Caco-2 (cell line): ENCODE measurements around the gene CALD1. TPM values are rescaled to one million over a fixed set of nuclear protein-coding genes. Genes with fewer than 3 reads are reported as not detected.

Experiments
- BruUV-seq: library from RNA; stranded (reverse); fragments of 400-500 nt; replicated peaks from 2 replicates; lab custom pipeline; 2021; lab: Mats Ljungman, UMichigan
- CTCF ChIA-PET: fragments of 300-600 bp; sonication (Branson Sonifier 250); formaldehyde crosslinking; loops from one replicate; lab custom pipeline; 2022; ENCODE audit warnings: antibody characterized with exemption; lab: Charles Lee
- POLR2A ChIA-PET: fragments of 300-600 bp; sonication (Branson Sonifier 250); formaldehyde crosslinking; loops from one replicate; lab custom pipeline; 2022; ENCODE audit warnings: antibody characterized with exemption; lab: Charles Lee
- DNase-seq, 2 experiments: peaks; one replicate each; pipeline versions ENCODE4 v3.0.0 to v3.0.0-alpha.2; 2020 to 2022
- H3K27me3 ChIP-seq: replicated peaks from 2 replicates; pipeline ENCODE4 v1.6.0; 2011; ENCODE audit warnings: low read length; ENCODE audit not compliant: control insufficient read depth, insufficient read depth
- H3K36me3 ChIP-seq: 2 replicates; pipeline ENCODE4 v1.5.1; 2011; ENCODE audit warnings: low read length; ENCODE audit not compliant: control insufficient read depth, insufficient read depth
- H3K4me1 ChIP-seq: fragments of 250-450 bp; sonication (Bioruptor Pico); 2 replicates; pipeline ENCODE4 v1.5.1; 2020; ENCODE audit warnings: mild to moderate bottlenecking
- H3K4me3 ChIP-seq: 2 replicates; pipeline ENCODE4 v1.5.1; 2011; ENCODE audit warnings: low read depth, mild to moderate bottlenecking, control low read depth, low read length
- H3K9me3 ChIP-seq: fragments of 250-450 bp; sonication (Bioruptor Pico); 2 replicates; pipeline ENCODE4 v1.5.1; 2020; ENCODE audit warnings: mild to moderate bottlenecking, moderate library complexity
- H3K27ac Mint-ChIP-seq: one replicate; pipeline ENCODE4 v1.8.0; 2022; ENCODE audit warnings: mixed read lengths; ENCODE audit not compliant: unreplicated experiment
- H3K27me3 Mint-ChIP-seq: one replicate; pipeline ENCODE4 v1.8.0; 2022; ENCODE audit warnings: mixed read lengths; ENCODE audit not compliant: insufficient read depth, unreplicated experiment
- H3K36me3 Mint-ChIP-seq: one replicate; pipeline ENCODE4 v1.8.0; 2022; ENCODE audit warnings: mild to moderate bottlenecking, mixed read lengths; ENCODE audit not compliant: insufficient read depth, unreplicated experiment
- H3K4me1 Mint-ChIP-seq: one replicate; pipeline ENCODE4 v1.8.0; 2022; ENCODE audit warnings: low read depth, mixed read lengths; ENCODE audit not compliant: unreplicated experiment
- H3K4me3 Mint-ChIP-seq: one replicate; pipeline ENCODE4 v1.8.0; 2022; ENCODE audit warnings: mild to moderate bottlenecking, moderate library complexity, mixed read lengths; ENCODE audit not compliant: unreplicated experiment
- H3K9me3 Mint-ChIP-seq: one replicate; pipeline ENCODE4 v1.8.0; 2022; ENCODE audit warnings: mixed read lengths; ENCODE audit not compliant: unreplicated experiment
- CTCF ChIP-seq, 2 experiments: fragments of 200-600 bp in 1 of 2; IDR thresholded peaks; 1 replicate in 1 of 2; 2 replicates in 1 of 2; pipeline versions ENCODE4 v1.5.1 to v1.8.0; 2011 to 2022; ENCODE audit warnings: antibody characterized with exemption in 1 of 2, control low read depth in 1 of 2, inconsistent platforms in 1 of 2, low read depth in 1 of 2, low read length in 1 of 2, mild to moderate bottlenecking in 1 of 2, moderate library complexity in 1 of 2; ENCODE audit not compliant: insufficient read depth in 1 of 2, severe bottlenecking in 1 of 2, unreplicated experiment in 1 of 2
- intact Hi-C: fragments of 100-400 bp; cut with micrococcal nuclease; formaldehyde crosslinking; loops from one replicate; pipeline ENCODE4 v1.10.0; 2022; ENCODE audit not compliant: unreplicated experiment
- total RNA-seq: library from RNA; stranded (reverse); gene quantifications from 2 replicates; pipeline ENCODE4 v1.2.3, GENCODE V29; 2022

The CALD1 gene
- total RNA-seq, 1 experiment from 2014 or later, result 155 TPM

- intact Hi-C loops, result loop anchor here (2.0 kb wide), 1 partner anchor 18 kb away; no protein-coding TSS in a partner anchor
Observed at GRCh38 chr7:134922720-134923704, 143.6 kb downstream of the CALD1 start.

DNA sequence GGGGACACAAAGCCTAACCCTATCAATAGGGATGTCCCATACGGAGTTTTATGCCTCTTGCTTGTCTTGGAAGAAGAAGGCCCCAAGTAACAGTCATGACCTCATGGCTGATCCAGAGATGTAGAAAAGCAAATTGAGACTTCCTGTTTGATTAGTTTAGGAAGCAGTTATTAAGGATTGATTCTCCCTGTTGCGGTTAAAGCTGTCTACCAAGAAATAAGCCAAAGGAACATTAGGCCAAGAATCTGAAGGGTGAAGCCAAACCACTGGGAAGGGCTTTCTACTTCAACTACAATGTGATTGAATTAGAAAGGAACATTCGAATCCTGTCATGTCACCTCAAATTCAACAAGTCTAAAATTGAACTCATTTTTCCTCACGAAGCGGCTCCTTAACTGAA lies 146.3 kb downstream of the CALD1 start:
- no peaks in the 10 kb centered on the region for H3K27me3 ChIP-seq
- no peaks in the 10 kb centered on the region for H3K36me3 ChIP-seq
- no peak overlapping the region for H3K27ac Mint-ChIP-seq
- peaks cover 47% of the 10 kb centered on the region for H3K36me3 Mint-ChIP-seq
- H3K4me3 ChIP-seq, result no peak overlapping the region
- no TSS peak for BruUV-seq
- 0 out of 2 replicates have a peak, but pooled peaks cover 4% of the 10 kb centered on the region for H3K9me3 ChIP-seq
- no peak overlapping the region for H3K4me3 Mint-ChIP-seq
- H3K4me1 ChIP-seq, result peaks cover 2% of the 10 kb centered on the region; the same call in 1 of the 2 replicates
- H3K9me3 Mint-ChIP-seq, result peaks cover 11% of the 10 kb centered on the region
- ChIA-PET POLR2A (no interaction called here), CTCF (no interaction called here)
- H3K27me3 Mint-ChIP-seq, result no peaks in the 10 kb centered on the region
- intact Hi-C loops, result no loop called here
- H3K4me1 Mint-ChIP-seq, result peaks cover 8% of the 10 kb centered on the region
- no peak for TF ChIP-seq CTCF (IDR thresholded peaks at IDR 0.05; ENCODE audit: insufficient read depth in 1 of 2, low read depth in 1 of 2, low read length in 1 of 2, severe bottlenecking in 1 of 2, unreplicated experiment in 1 of 2)
- DNase-seq, result no peak

More at GRCh38 chr7:134922720-134923704, 143.6 kb downstream of the CALD1 start:
- peaks cover 39% of the 10 kb centered on the region for H3K36me3 Mint-ChIP-seq
- DNase-seq, result no peak
- Histone ChIP-seq H3K27me3 (no peaks in the 10 kb centered on the region), H3K9me3 (no peaks in the 10 kb centered on the region), H3K36me3 (no peaks in the 10 kb centered on the region), H3K4me3 (no peak overlapping the region), H3K4me1 (peaks cover 18% of the 10 kb centered on the region)
- no peak overlapping the region for H3K27ac Mint-ChIP-seq
- ChIA-PET POLR2A (no interaction called here), CTCF (no interaction called here)
- peaks cover 14% of the 10 kb centered on the region for H3K4me1 Mint-ChIP-seq
- BruUV-seq, result no TSS peak
- no peak for TF ChIP-seq CTCF (IDR thresholded peaks at IDR 0.05; ENCODE audit: insufficient read depth in 1 of 2, low read depth in 1 of 2, low read length in 1 of 2, severe bottlenecking in 1 of 2, unreplicated experiment in 1 of 2)
- no peaks in the 10 kb centered on the region for H3K27me3 Mint-ChIP-seq
- peaks cover 11% of the 10 kb centered on the region for H3K9me3 Mint-ChIP-seq
- no peak overlapping the region for H3K4me3 Mint-ChIP-seq

DNA sequence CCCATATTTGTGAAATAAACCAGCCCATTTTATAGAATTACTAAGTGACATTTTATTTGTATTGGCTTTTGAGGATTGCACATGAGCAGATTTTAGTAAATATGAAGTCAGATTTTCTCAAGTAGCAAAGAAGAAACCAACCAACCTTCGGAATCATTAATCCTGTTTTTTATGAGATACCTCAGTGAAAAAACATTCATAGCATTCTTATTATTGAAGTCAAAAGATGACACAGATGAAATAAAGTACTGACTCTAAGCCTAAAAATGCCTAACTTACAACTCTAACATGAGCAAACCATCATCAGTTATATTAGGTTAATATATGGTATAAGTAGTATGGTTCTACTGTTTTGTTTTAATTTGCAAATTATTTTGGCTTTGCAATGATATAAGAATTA lies 147.0 kb downstream of the CALD1 start:
- DNase-seq, result no peak
- H3K27me3 Mint-ChIP-seq, result no peaks in the 10 kb centered on the region
- no peaks in the 10 kb centered on the region for H3K4me1 ChIP-seq
- intact Hi-C loops, result no loop called here
- H3K4me1 Mint-ChIP-seq, result peaks cover 8% of the 10 kb centered on the region
- BruUV-seq, result no TSS peak
- peaks cover 47% of the 10 kb centered on the region for H3K36me3 Mint-ChIP-seq
- no peak overlapping the region for H3K27ac Mint-ChIP-seq
- H3K9me3 Mint-ChIP-seq, result peaks cover 11% of the 10 kb centered on the region
- no peaks in the 10 kb centered on the region for H3K36me3 ChIP-seq
- no peak overlapping the region for H3K4me3 Mint-ChIP-seq
- ChIA-PET CTCF (no interaction called here), POLR2A (no interaction called here)
- no peak for TF ChIP-seq CTCF (IDR thresholded peaks at IDR 0.05; ENCODE audit: insufficient read depth in 1 of 2, low read depth in 1 of 2, low read length in 1 of 2, severe bottlenecking in 1 of 2, unreplicated experiment in 1 of 2)
- no peak overlapping the region for H3K4me3 ChIP-seq
- H3K9me3 ChIP-seq, result 0 out of 2 replicates have a peak, but pooled peaks cover 4% of the 10 kb centered on the region
- H3K27me3 ChIP-seq, result no peaks in the 10 kb centered on the region
